ENCODE data around the gene SUPT5H.

SUPT5H gene

DNA sequence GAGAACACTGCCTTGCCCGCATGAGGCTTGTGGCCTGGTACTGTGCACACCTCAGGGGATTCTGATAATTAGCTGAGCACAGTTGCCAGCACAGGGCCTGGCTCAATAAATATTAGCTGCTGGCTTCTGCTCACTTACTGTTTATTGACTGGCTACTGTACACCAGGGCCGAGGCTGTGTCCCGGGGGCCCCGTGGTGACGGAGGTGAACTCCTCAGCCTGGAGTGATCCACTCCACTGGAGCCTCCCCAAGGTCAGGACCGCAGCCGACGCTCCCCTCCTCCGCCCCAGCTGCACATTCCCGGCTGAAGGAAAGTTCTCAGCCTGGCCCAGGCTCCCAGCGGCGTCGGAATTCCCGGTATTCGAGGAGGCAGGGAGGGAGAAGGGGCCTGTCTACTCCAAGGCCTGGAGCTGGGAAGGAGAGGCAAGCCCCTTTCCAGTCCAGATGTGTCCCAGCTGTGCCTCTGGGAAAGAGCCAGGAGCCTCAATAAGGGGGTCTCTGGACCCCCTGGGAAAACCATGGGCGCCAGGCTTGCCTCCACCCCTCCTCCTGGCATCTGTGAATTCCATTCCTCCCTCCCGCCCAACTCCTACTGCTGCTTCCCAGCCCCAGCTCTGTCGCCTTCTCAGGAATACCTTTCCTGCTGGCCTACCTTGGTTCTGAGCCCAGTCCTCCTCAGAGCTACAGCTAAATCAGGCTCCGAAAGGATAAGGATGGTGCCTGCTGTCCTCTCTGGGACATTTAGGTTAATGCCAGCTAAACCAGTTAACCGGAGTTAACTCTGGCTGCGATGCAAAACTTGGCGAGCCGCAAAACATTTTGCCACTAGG is 16.9 kb upstream of the SUPT5H start:
- H3K4me3 ChIP-seq (ENCODE audit: low read depth, low read length) = no peak overlapping the region
- TF ChIP-seq CTCF (IDR thresholded peaks at IDR 0.05; ENCODE audit: borderline replicate concordance, insufficient read depth, low read depth, low read length) = no peak

GRCh38 chr19:39430675-39431593 is 14.4 kb upstream of the SUPT5H start:
- H3K4me3 ChIP-seq (ENCODE audit: low read depth, low read length) = no peak overlapping the region
- no peak for TF ChIP-seq CTCF (IDR thresholded peaks at IDR 0.05; ENCODE audit: borderline replicate concordance, insufficient read depth, low read depth, low read length)

GRCh38 chr19:39432677-39433025 is 12.7 kb upstream of the SUPT5H start:
- TF ChIP-seq CTCF (IDR thresholded peaks at IDR 0.05; ENCODE audit: borderline replicate concordance, insufficient read depth, low read depth, low read length) = no peak
- H3K4me3 ChIP-seq (ENCODE audit: low read depth, low read length) = no peak overlapping the region

- no peak overlapping the region for H3K4me3 ChIP-seq (ENCODE audit: low read depth, low read length)
These were observed 11.8 kb upstream of the SUPT5H start for GRCh38 chr19:39433480-39434079.

DNA sequence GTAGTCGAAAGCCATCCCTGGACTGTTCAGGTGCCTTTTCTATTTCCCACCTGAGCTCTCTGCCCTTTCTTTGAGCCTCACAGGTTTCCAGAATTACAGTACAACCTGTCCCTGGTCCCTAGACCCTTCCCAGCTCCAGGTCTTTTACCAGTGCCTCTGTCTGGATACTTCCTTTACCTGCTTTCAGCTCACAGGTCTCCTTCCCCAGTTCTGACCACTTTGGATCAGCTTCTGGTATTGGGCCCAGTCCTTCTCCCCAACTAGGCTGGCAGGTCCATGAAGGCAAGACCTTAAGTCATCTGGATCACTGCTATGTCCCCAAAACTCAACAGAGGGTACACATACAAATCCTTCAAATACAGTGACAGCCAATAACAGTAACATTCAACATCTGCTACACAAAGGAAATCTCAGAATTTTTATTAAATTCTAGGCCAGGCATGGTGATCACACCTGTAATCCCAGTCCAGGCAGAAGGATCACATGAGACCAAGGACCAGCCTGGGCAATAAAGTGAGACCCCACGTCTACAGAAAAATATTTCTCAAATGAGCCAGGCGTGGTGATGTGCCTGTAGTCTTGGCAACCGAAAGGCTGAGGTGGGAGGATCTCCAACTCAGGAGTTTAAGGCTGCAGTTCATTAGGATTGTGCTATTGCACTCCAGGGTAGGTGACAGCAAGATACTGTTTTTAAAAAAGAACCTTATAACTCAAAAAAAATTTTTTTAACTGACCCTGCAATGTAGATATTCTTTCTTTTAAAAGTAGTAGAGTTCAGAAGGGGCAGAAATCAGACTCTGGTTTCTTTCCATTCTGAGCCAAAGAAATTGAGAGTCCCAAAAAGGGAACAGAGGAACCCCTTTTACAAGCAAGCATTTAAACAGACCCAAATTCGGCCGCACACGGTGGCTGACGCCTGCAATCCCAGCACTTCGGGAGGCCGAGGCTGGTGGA is 11.0 kb upstream of the SUPT5H start:
- no peak for TF ChIP-seq CTCF (IDR thresholded peaks at IDR 0.05; ENCODE audit: borderline replicate concordance, insufficient read depth, low read depth, low read length)
- H3K4me3 ChIP-seq (ENCODE audit: low read depth, low read length) = peak overlapping the region; percentile 81

More at GRCh38 chr19:39433480-39434079, 11.8 kb upstream of the SUPT5H start:
- TF ChIP-seq CTCF (IDR thresholded peaks at IDR 0.05; ENCODE audit: borderline replicate concordance, insufficient read depth, low read depth, low read length) = no peak

Data from GM12875 (cell line).